GM21367 (cell line): ENCODE data around the gene CNRIP1.
"Not testable (repeated sequence)": the region's sequence is repeated elsewhere in the genome, so short reads cannot be mapped to it uniquely, and the experiment has no call there.

Experiments
- ATAC-seq: cut with Tn5 transposase; IDR thresholded peaks from one replicate; pipeline ENCODE4 v1.9.1; 2021; ENCODE audit not compliant: unreplicated experiment

The CNRIP1 gene

DNA sequence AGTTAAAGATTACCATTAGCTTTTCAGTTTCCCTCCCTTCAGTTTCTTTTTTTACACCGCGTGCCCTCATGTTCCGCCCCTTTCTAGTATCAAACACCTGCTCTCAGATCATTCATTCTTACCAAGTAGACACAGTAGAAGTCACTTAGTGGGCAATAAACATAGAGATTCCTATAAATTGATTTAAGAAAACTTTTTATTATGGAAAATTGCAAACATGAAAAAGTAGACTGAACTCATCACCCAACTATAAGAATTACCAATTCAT lies 21.2 kb upstream of the CNRIP1 start:
- ATAC-seq, result no peak

DNA sequence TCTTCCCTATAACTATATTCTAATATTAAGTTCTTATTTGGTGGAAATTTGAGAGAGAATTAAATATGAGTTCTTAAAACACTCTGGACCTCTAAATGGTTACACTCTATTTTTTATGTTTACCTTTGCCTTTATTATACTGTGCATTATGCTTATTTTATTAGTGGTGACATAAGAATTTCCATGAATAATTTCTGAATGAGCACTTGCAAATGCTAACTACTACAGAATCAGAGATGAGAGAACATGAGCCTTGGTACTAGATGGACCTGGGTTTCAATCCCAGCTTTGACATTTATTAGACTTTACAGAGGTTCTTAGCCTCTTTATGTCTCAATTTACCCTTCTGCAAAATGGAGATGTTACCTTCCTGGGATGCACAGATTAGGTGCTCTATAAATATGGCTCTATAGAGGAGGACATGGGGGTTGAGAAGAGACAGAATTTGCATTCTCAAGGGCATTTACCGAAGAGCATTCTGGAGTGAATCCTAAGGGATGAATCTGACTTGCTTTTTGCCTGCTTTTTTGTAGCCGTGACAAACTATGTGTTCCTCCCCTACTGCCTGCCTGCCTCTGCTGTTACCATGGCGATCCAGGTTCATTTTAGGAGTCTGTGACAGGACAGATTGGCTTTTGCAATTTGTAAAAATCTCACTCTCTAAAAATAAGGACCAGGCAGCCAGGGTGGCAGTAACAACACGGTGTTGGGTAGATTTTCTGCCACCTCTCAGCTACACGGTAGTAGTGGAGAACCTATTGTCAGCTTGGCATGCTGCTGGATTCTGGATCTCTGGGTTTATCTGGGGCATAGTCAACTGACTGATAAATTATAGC lies 20.7 kb upstream of the CNRIP1 start:
- ATAC-seq, result no peak

DNA sequence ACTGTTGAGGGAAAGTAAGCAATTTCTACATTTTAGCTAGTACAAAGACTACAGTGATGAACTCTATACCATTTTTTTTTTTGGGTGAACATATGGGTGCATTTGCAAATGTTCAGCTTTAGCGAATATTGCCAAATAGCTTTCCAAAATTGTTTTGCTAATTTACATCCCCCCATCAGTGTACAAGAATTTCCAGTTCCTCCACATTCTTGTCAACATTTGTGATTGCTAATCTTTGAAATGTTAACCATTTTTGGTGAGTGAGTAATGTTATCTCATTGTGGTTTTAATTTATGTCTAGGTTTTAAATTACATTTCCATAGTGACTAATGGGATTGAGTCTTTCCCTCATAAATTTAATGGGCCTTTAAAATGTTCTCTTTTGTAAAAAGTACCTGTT lies 16.4 kb upstream of the CNRIP1 start:
- no peak for ATAC-seq

DNA sequence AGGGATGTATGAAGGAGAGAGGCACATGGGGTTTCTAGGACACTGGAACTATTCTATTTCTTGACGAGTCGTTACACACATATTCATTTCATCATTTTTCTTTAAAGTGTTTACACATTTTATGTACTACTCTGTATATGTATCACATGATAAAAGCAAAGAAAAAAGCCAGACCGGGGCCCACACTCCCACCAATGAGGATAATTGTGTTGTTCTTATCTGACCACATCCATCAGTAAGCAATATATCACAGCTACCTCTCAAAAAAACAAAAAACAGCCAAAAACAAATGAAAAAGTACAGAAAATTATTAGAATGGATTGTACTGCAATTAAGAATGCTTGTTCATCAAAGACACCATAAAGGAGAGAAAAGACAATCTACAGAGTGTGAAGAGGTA lies 14.2 kb upstream of the CNRIP1 start:
- no peak for ATAC-seq

DNA sequence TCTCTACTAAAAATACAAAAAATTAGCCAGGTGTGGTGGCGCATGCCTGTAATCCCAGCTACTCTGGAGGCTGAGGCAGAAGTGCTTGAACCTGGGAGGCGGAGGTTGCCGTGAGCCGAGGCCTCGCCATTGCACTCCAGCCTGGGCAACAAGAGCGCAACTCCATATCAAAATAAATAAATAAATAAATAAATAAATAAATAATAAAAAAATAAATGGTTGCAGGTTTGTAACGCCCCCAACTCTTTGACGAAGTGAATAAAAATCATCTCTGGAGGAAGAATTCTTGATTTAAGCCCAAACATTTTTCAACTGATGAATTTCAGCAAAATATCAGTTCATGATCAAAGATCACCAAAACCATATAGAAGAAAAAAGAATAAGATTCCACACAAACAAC lies 13.3 kb upstream of the CNRIP1 start:
- no peak for ATAC-seq

GRCh38 chr2:68330691-68331090 lies 10.9 kb upstream of the CNRIP1 start:
- no peak for ATAC-seq

DNA sequence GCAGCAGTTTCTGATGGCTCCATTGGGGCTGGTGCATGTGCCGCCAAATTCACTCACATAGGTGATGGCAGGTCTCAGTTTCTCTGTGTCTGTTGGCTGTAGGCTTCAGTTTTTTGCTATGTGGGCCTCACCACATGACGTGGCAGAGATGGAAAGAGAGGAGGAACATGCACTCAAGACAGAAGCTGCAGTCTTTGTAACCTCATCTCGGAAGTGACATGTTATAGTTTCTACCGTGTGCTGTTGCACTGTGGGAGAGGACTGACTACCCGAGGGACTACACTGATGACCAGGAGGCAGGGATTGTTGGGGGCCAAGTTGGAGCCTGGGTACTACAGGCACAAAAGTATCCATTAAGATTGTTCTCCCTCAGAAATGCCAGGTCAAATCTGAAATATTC lies 9.2 kb upstream of the CNRIP1 start:
- ATAC-seq, result no peak

GRCh38 chr2:68325056-68325455 lies 5.3 kb upstream of the CNRIP1 start:
- no peak for ATAC-seq

GRCh38 chr2:68320118-68320641 lies 431 bp upstream of the CNRIP1 start:
- ATAC-seq, result no peak

DNA sequence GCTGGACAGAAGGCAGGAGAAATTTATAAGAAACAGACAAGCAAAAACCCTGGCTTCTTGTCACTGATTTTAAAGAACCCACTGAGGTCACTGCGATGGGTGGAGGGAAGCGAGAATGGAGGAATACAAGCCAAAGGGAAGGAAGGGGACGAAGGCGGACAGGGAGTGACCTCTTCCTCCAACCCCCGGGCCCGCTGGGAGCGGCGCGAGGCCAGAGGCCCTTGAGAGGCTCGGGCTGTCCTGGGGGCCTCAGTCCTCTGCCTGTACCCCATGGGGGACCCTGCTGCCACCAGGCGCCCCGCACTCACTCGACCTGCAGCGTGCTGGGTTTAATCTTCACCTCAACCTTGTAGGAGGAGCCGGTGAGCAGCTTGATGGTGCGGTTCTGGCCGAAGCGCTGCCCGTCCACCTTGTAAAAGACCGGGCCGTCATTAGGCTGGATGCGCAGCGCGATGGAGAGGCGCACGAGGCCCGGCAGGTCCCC lies 793 bp downstream of the CNRIP1 start:
- ATAC-seq, result no peak

DNA sequence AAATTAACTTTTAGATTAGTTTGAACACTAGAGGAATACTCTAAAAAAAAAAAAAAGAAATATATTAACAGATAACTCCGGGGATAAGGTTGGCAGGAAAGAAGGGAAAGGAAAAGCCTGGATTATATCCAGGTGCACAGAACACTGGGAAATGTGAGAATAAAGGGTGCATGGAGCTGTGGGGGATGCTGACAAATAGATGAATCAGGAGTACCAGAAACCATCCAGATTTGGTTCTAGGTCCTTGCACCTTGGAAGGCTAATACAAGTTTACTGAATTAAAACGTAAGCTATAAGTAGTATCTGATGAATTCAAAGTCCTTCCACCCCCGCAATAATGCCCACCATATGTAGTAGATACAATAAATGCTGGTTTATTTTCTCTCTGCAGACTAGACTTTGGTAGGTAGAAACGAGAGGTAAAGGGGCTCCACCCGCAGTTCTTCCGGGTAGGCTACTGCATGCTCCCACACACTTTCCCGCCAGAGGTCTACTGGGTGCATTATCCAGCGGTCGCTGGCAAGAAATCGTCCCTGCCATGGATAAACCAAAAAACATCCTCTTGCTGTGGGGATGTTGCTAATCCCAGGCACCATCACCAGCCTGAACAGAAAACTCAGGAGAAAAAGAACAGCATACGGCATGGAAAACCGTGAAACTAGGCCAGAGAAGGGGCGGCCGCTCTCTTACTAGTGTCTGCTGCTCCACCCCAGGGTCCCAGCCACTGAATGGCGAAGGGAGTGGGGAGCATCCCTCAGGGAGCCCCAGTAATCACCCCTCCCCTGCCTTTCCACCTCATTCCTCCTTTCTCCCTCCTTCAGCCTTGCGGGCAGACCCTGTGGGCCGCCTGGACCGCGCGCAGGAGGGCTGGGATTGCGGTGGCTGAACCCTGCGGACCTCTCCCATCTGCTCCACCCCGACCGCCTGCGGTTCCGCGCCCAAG lies 1.5 kb downstream of the CNRIP1 start:
- ATAC-seq, result no peak

DNA sequence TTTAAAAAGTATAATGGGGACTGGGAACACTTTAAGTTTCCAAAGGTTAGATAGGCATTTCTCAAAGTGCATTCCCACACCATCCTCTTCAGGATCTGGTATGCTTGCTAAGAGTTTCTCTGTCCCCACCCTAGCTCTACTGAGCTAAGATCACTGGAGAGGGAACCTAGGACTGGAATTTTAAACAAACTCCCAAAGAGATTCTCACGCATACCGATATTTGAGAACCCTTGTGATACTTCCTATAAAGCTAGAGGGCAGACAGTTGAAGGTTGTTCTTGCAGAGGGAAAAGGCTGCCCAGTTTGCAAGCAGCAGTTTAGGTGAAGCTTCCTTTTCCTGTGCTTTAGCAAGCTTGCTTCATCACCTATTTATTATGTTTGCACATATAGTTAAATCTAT lies 3.6 kb downstream of the CNRIP1 start:
- no peak for ATAC-seq

GRCh38 chr2:68311033-68311432 lies 8.7 kb downstream of the CNRIP1 start:
- ATAC-seq, result no peak

DNA sequence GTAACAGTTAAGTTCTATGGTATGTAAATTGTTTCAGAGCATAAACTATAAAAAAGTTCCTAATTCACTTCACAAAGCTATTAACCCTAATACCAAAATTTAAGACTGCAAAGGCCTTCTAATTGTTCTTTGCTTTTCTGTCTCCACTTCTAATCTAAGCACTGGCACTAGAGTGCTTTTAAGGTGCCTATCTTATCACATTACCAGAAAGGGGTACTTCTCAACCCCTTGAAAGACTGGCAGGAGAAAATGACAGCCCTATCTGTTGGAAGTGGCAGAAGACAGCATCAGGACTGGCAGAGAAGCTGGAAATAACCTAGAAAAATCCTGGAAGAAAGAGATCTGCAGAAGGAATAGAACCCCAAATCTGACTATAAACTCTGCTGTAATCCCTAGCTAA lies 10.3 kb downstream of the CNRIP1 start:
- ATAC-seq, result no peak

DNA sequence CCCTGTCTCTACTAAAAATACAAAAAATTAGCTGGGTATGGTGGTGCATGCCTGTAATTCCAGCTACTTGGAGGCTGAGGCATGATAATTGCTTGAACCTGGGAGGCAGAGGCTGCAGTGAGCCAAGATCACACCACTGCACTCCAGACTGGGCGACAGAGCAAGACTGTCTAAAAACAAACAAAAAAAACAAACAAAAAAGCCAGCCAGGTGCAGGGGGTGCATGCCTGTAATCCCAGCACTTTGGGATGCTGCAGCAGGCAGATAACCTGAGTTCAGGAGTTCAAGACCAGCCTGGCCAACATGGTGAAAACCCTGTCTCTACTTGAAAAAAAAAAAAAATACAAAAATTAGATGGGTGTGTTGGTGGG lies 15.9 kb downstream of the CNRIP1 start:
- not testable (repeated sequence) for ATAC-seq

DNA sequence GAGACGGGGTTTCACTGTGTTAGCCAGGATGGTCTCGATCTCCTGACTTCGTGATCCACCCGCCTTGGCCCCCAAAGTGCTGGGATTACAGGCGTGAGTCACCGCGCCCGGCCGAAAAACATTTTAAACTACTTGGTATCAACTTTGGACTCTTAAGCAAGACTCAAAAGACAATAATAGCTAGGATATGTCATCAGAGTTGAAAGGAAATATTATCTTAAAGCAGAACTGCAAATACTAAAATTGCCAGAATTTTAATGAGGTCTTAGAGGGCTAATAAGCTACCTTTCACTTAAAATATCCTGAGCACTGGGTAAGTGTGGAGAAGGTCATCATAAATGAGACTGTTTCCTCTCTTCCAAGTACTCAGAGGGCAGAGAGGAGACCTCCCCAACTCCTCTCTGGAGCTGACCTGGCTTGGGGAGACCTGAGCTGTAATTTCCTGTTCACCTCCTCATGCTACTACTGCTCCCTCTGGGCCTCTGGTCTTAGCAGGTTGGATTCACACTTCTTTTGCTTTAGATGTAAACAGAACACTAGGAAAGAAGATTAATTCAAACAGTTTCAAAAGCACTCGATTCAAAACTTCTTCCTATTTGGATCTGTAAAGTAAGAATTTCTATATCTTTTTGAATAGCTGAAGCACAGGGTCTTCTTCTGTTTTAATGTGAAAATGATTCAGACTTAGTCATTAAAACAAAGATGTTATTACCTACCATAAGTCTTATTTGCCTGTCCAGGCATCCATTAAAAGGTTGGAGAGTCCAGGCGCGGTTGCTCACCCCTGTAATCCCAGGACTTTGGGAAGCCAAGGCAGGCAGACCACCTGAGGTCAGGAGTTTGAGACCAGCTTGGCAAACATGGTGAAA lies 16.5 kb downstream of the CNRIP1 start:
- no peak for ATAC-seq

DNA sequence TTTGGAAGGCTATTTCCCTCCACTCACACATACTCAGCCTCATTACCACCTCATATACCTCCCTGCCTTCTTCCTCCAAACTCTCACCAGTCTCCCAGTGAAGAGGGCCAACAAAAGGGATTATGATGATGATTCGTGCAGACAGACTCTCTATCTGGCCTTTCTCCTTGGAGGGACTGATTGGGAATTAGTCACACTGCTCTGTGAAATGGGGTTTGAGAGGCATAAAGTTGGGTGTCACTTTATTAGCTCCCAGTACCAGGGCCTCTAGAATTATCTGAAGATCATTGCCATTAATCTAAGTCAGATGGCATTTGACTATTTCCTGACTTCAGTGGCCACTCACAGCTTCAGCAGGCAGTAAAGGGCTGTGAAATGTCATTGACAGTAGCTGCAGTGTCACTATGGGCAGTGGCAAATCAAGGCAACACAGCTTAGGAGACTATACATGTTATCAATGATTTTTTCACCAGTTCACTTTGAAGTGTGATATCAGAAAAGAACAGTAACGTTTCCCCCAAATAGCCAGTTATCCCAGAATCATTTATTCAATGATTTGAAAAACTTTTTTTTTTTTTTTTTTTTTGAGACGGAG lies 17.4 kb downstream of the CNRIP1 start:
- ATAC-seq, result no peak

- ATAC-seq, result peak; percentile 87
Observed at GRCh38 chr2:68295516-68295915, 24.2 kb downstream of the CNRIP1 start.

GRCh38 chr2:68294913-68295312 lies 24.8 kb downstream of the CNRIP1 start:
- no peak for ATAC-seq

DNA sequence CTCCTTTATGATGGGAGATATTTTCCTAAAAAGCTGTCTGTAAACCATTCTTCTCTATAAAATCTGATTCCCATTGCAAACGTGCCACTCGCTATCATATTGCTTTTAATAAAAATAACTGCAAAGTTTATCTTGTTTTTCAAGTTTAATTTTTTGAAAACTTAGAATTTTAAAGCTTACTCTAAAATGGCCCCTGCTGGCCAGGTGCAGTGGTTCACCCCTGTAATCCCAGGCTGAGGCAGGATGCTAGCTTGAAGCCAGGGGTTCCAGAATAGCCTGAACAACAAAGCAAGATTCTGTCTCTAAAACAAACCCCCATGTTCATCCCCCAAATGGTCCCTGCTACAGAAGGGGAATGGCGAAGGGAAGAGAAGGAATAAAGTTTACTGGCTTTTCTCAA lies 25.6 kb downstream of the CNRIP1 start:
- no peak for ATAC-seq

DNA sequence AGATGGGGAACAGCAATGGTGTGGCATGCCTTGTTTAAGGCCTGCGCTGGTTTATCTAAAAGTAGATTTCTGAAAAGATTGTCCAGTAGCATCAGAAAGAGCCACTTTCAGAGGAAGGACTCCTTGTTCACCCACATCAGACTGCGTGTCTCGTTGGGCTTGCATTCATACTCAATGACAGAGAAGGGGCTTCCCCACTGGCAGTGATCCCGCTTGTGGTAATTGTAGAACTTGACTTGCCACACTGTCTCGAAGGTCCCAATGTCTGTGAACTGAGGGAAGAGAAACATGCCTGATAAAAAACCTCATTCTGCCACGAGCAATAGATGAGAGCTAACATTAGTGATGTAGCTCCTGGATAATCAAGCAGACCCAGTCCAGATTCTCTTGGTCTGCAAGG lies 26.0 kb downstream of the CNRIP1 start:
- no peak for ATAC-seq
